CD4-positive, alpha-beta T cell (primary cell): ENCODE results near the gene GNG3. TPM values are rescaled to one million over a fixed set of nuclear protein-coding genes. Genes with fewer than 3 reads are reported as not detected.

ENCODE experiments used
- ATAC-seq: fragments of 200-7000 bp; cut with Tn5 transposase; one replicate; pipeline ENCODE4 v1.10.0; 2022; ENCODE audit warnings: mild to moderate bottlenecking; ENCODE audit not compliant: poor library complexity
- CTCF ChIA-PET: fragments of 350-600 bp; sonication (Branson Sonifier 250); formaldehyde crosslinking; loops from one replicate; lab custom pipeline; 2021; ENCODE audit warnings: antibody characterized with exemption, inconsistent platforms; lab: Charles Lee
- POLR2A ChIA-PET: fragments of 350-600 bp; sonication (Branson Sonifier 250); formaldehyde crosslinking; loops from one replicate; lab custom pipeline; 2021; ENCODE audit warnings: antibody characterized with exemption, inconsistent platforms; lab: Charles Lee
- DNase-seq, 14 experiments: peaks; one replicate each; pipeline ENCODE4 v3.0.0-alpha.2; 2013 to 2020; ENCODE audit warnings: mixed read lengths in 2 of 14
- H3K27ac ChIP-seq, 2 donors: one replicate each; pipeline versions ENCODE4 v1.5.1 to v1.7.0; 2013; ENCODE audit warnings: low read length in 2 of 2, low read depth in 1 of 2, mild to moderate bottlenecking in 1 of 2
- H3K27me3 ChIP-seq, 2 experiments: 1 replicate in 1 of 2; 2 replicates in 1 of 2; pipeline versions ENCODE4 v1.6.1 to v1.7.0; 2013; ENCODE audit warnings: low read length in 2 of 2, control low read depth in 1 of 2, mild to moderate bottlenecking in 1 of 2, moderate library complexity in 1 of 2; ENCODE audit not compliant: insufficient read depth in 2 of 2, control insufficient read depth in 1 of 2
- H3K36me3 ChIP-seq: one replicate; pipeline ENCODE4 v1.6.1; 2013; ENCODE audit warnings: low read length, control low read depth; ENCODE audit not compliant: insufficient read depth
- H3K4me1 ChIP-seq: one replicate; pipeline ENCODE4 v1.6.1; 2013; ENCODE audit warnings: low read length, control low read depth; ENCODE audit not compliant: insufficient read depth
- H3K4me3 ChIP-seq: one replicate; pipeline ENCODE4 v1.5.1; 2013; ENCODE audit warnings: mild to moderate bottlenecking, low read length, moderate library complexity
- H3K9me3 ChIP-seq, 2 experiments: 1 replicate in 1 of 2; 2 replicates in 1 of 2; pipeline versions ENCODE4 v1.6.1 to v1.7.0; 2013; ENCODE audit warnings: low read length in 2 of 2, mild to moderate bottlenecking in 2 of 2, control low read depth in 1 of 2, moderate library complexity in 1 of 2; ENCODE audit not compliant: control insufficient read depth in 1 of 2, insufficient read depth in 1 of 2
- H3K27ac Mint-ChIP-seq: one replicate; pipeline ENCODE4 v1.8.0; 2020; ENCODE audit warnings: mixed read lengths
- H3K27me3 Mint-ChIP-seq: one replicate; pipeline ENCODE4 v1.8.0; 2021; ENCODE audit warnings: mixed read lengths
- H3K36me3 Mint-ChIP-seq: one replicate; pipeline ENCODE4 v1.8.0; 2021; ENCODE audit warnings: low read depth, mixed read lengths
- H3K4me1 Mint-ChIP-seq: one replicate; pipeline ENCODE4 v1.8.0; 2021; ENCODE audit warnings: low read depth, mixed read lengths
- H3K4me3 Mint-ChIP-seq: one replicate; pipeline ENCODE4 v1.8.0; 2020; ENCODE audit warnings: mild to moderate bottlenecking, mixed read lengths
- H3K9me3 Mint-ChIP-seq: one replicate; pipeline ENCODE4 v1.8.0; 2020; ENCODE audit warnings: mixed read lengths
- intact Hi-C, 2 experiments: fragments of 100-400 bp; cut with DNase I in 1 of 2; cut with micrococcal nuclease in 1 of 2; formaldehyde crosslinking; loops; one replicate each; pipeline versions ENCODE4 v1.15.1 to v1.9.0; 2023 to 2025; cut with DNase I, micrococcal nuclease
- total RNA-seq, 174 experiments: library from RNA in 2 of 174; stranded (reverse) in 2 of 174; gene quantifications; one replicate each; pipeline ENCODE4 v1.2.3 and lab custom pipeline; 2021 to 2026
- TF ChIP-seq, protein P1 (sequence below): fragments of 200-600 bp; IDR thresholded peaks from one replicate; pipeline ENCODE4 v1.8.0; 2022; ENCODE audit warnings: antibody characterized with exemption, mild to moderate bottlenecking

GNG3 gene
- total RNA-seq, 2 experiments from 2014 or later, result not detected

DNA sequence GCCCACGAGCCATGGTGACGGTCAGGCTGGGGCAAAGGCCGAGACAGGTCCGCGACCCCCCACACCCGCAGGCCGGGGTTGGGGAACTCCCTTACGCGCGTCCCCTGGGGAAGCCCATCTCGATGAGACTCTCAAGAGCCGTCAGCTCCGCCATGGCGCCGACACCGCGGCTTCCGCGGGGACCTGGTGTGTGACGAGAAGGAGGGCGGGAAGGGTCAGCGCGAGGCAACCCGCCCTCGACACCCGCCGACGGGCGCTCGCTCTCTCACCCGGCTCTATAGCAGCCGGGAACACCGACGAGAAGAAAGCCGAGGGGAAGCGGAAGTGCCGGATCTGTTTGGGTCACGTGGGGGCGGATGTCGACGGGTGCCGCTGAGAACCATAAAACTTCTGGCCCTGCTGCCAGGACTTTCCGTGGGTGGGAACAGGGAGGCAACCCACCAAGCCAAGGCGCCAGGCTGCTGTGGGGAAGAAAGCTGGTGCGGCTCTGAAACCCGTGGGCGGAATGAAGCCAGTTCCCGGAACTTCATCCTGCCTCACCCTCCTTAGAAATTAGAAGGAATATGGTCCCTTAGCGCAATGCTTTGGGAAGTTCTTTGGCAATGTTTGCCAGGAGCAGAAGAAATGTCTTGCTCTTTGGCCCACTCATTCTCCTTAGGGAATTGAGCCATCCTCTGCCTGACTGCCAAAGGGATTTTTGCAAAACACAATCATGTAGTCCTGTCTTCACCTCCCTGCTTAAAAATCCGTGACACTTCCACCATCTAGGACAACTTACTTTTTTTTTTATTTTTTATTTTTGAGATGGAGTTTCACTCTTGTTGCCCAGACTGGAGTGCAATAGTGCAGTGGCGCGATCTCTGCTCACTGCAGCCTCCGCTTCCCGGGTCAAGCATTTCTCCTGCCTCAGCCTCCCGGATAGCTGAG lies 28.4 kb upstream of the GNG3 start, which contains the start of gene UBXN1:
Gene UBXN1, minus strand, starts transcription at position 304 of the 927 bp plus-strand sequence. Its CDS starts 150 bp downstream, at position 154.
- intact Hi-C loops, result loop anchor here in 1 of 2 experiments (1.0 kb wide), 1 partner anchor 27 kb away; no protein-coding TSS in a partner anchor
- peak; percentile 84 for ATAC-seq
- Histone ChIP-seq H3K4me1 (peaks cover 33% of the 10 kb centered on the region), H3K4me3 (peak within 1 kb of the TSS; percentile 100), H3K36me3 (peaks cover 33% of the 10 kb centered on the region), H3K9me3 (no peaks in the 10 kb centered on the region), H3K27ac (peak within 1 kb of the TSS; percentile 97), H3K27me3 (no peaks in the 10 kb centered on the region)
- no peaks in the 10 kb centered on the region for H3K27me3 Mint-ChIP-seq
- H3K4me3 Mint-ChIP-seq, result peak within 1 kb of the TSS; percentile 91
- TF ChIP-seq, protein P1, sequence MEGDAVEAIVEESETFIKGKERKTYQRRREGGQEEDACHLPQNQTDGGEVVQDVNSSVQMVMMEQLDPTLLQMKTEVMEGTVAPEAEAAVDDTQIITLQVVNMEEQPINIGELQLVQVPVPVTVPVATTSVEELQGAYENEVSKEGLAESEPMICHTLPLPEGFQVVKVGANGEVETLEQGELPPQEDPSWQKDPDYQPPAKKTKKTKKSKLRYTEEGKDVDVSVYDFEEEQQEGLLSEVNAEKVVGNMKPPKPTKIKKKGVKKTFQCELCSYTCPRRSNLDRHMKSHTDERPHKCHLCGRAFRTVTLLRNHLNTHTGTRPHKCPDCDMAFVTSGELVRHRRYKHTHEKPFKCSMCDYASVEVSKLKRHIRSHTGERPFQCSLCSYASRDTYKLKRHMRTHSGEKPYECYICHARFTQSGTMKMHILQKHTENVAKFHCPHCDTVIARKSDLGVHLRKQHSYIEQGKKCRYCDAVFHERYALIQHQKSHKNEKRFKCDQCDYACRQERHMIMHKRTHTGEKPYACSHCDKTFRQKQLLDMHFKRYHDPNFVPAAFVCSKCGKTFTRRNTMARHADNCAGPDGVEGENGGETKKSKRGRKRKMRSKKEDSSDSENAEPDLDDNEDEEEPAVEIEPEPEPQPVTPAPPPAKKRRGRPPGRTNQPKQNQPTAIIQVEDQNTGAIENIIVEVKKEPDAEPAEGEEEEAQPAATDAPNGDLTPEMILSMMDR, result no peak
- H3K36me3 Mint-ChIP-seq, result peaks cover 38% of the 10 kb centered on the region
- H3K27ac Mint-ChIP-seq, result peak within 1 kb of the TSS; percentile 87
- H3K9me3 Mint-ChIP-seq, result no peaks in the 10 kb centered on the region
- peak; percentile 68 to 93 (median 76) for DNase-seq
- ChIA-PET POLR2A (interaction anchor here (0.6 to 3.8 kb wide), 10 partner anchors 14 to 202 kb away, joined by 3 to 43 read pairs (median 4); partner anchors contain the start of genes BSCL2, C11orf98, CSKMT and EEF1G), CTCF (interaction anchor here (0.6 to 2.1 kb wide), 3 partner anchors 14 to 87 kb away, joined by 3 to 7 read pairs (median 4); partner anchors contain the start of genes C11orf98, CSKMT and TUT1)
- peaks cover 46% of the 10 kb centered on the region for H3K4me1 Mint-ChIP-seq

GRCh38 chr11:62680825-62681240 lies 26.6 kb upstream of the GNG3 start:
- intact Hi-C loops, result no loop called here
- Histone ChIP-seq H3K27me3 (no peaks in the 10 kb centered on the region), H3K27ac (no peak overlapping the region), H3K36me3 (peaks cover 23% of the 10 kb centered on the region), H3K4me3 (no peak overlapping the region), H3K9me3 (no peaks in the 10 kb centered on the region), H3K4me1 (peaks cover 33% of the 10 kb centered on the region)
- TF ChIP-seq, protein P1, result peak; percentile 28
- H3K27ac Mint-ChIP-seq, result peak overlapping the region; percentile 87
- H3K4me3 Mint-ChIP-seq, result peak overlapping the region; percentile 92
- peaks cover 33% of the 10 kb centered on the region for H3K36me3 Mint-ChIP-seq
- POLR2A ChIA-PET, result interaction anchor here (0.7 to 3.8 kb wide), 13 partner anchors 9 to 160 kb away, joined by 3 to 43 read pairs (median 5); partner anchors contain the start of genes AHNAK, C11orf98, CSKMT and GANAB
- DNase-seq (peak in 12 of 14 experiments; percentile 9 to 78 (median 18)), ATAC-seq (peak; percentile 77)
- no peaks in the 10 kb centered on the region for H3K9me3 Mint-ChIP-seq
- H3K27me3 Mint-ChIP-seq, result no peaks in the 10 kb centered on the region
- CTCF ChIA-PET, result interaction anchor here (0.6 to 2.7 kb wide), 15 partner anchors 8 to 256 kb away, joined by 3 to 12 read pairs (median 5); partner anchors contain the start of genes C11orf98, CSKMT, LBHD1 and LRRN4CL
- H3K4me1 Mint-ChIP-seq, result peaks cover 37% of the 10 kb centered on the region

GRCh38 chr11:62682518-62682917 lies 25.0 kb upstream of the GNG3 start:
- peaks cover 5 to 6% of the 10 kb centered on the region in 2 experiments for H3K27me3 ChIP-seq
- Mint-ChIP-seq H3K27me3 (peaks cover 7% of the 10 kb centered on the region), H3K27ac (no peak overlapping the region), H3K9me3 (no peaks in the 10 kb centered on the region), H3K36me3 (peaks cover 18% of the 10 kb centered on the region), H3K4me3 (no peak overlapping the region), H3K4me1 (peaks cover 23% of the 10 kb centered on the region)
- no peaks in the 10 kb centered on the region for H3K9me3 ChIP-seq
- no peak for DNase-seq
- H3K4me1 ChIP-seq, result peaks cover 23% of the 10 kb centered on the region
- intact Hi-C loops, result no loop called here
- H3K36me3 ChIP-seq, result peaks cover 8% of the 10 kb centered on the region
- TF ChIP-seq, protein P1, result no peak
- POLR2A ChIA-PET, result no interaction called here
- no peak overlapping the region for H3K4me3 ChIP-seq
- CTCF ChIA-PET, result interaction anchor here (2.7 kb wide), 1 partner anchor 11 kb away, joined by 8 read pairs; the partner anchor contains the start of genes LBHD1 and UQCC3
- no peak for ATAC-seq
- no peak overlapping the region for H3K27ac ChIP-seq
